ENCODE measurements around the gene WASF2. TPM values are rescaled to one million over a fixed set of nuclear protein-coding genes. Genes with fewer than 3 reads are reported as not detected.

WASF2 gene
- total and polyA plus RNA-seq, 2 of the 13 experiments (the other 11 are each of a cell fraction or from before 2014, with no cell fraction given), result 10.4 to 27.7 TPM

- TF ChIP-seq NFE2L2 (IDR thresholded peaks at IDR 0.05; ENCODE audit: low read length), result no peak
- no peak for TF ChIP-seq ZFP37 (CRISPR knock-in tag; IDR thresholded peaks at IDR 0.05; ENCODE audit: borderline replicate concordance)
- TF ChIP-seq ZNF678 (CRISPR knock-in tag; IDR thresholded peaks at IDR 0.05), result no peak
- TF ChIP-seq ZBTB4 (CRISPR knock-in tag; IDR thresholded peaks at IDR 0.05; ENCODE audit: borderline replicate concordance), result 0 out of 2 replicates have a peak, but pooled peaks have one; percentile 19
- TF ChIP-seq HDAC6 (IDR thresholded peaks at IDR 0.05; ENCODE audit: low read depth, low read length), result no peak
- no peak for TF ChIP-seq NFIC (IDR thresholded peaks at IDR 0.05; ENCODE audit: low read length)
- peak; percentile 57; the same call in 1 of the 2 replicates for TF ChIP-seq ZNF691 (CRISPR knock-in tag; IDR thresholded peaks at IDR 0.05; ENCODE audit: borderline replicate concordance, low read depth)
- TF ChIP-seq DDIT3 (CRISPR knock-in tag; IDR thresholded peaks at IDR 0.05), result no peak
- no peak for TF ChIP-seq ZNF576 (CRISPR knock-in tag; IDR thresholded peaks at IDR 0.05)
- TF ChIP-seq SNAI1 (CRISPR knock-in tag; IDR thresholded peaks at IDR 0.05; ENCODE audit: borderline replicate concordance), result no peak
- no peak for TF ChIP-seq ZNF33B (CRISPR knock-in tag; IDR thresholded peaks at IDR 0.05)
- TF ChIP-seq SALL1 (CRISPR knock-in tag; IDR thresholded peaks at IDR 0.05), result no peak; the same call in 1 of the 2 replicates
- no peak for TF ChIP-seq POGK (CRISPR knock-in tag; conservative IDR thresholded peaks at IDR 0.05)
- no peak for TF ChIP-seq ZNF580 (CRISPR knock-in tag; IDR thresholded peaks at IDR 0.05; ENCODE audit: borderline replicate concordance, low read depth)
- no peak for TF ChIP-seq ARID2 (CRISPR knock-in tag; IDR thresholded peaks at IDR 0.05; ENCODE audit: borderline replicate concordance)
- no peak for TF ChIP-seq GMEB2 (CRISPR knock-in tag; IDR thresholded peaks at IDR 0.05; ENCODE audit: low read depth)
- TF ChIP-seq TFAP4 (IDR thresholded peaks at IDR 0.05; ENCODE audit: borderline replicate concordance, low read depth), result peak; percentile 45; the same call in 1 of the 2 replicates
- no peak for TF ChIP-seq KLF6 (CRISPR knock-in tag; IDR thresholded peaks at IDR 0.05)
- TF ChIP-seq SYNCRIP (IDR thresholded peaks at IDR 0.05; ENCODE audit: insufficient read depth, low read depth, low read length), result no peak
These were observed 132.5 kb downstream of the WASF2 start (continued) for GRCh38 chr1:27357281-27358037.
